GM12872 (cell line): Measurements from ENCODE around the gene FMN1.

Source experiments
- TF ChIP-seq, protein P1 (sequence below): IDR thresholded peaks from 3 replicates; pipeline ENCODE4 v1.5.1; 2011; ENCODE audit warnings: low read depth, mild to moderate bottlenecking, low read length, moderate library complexity; ENCODE audit not compliant: insufficient read depth

FMN1 gene

DNA sequence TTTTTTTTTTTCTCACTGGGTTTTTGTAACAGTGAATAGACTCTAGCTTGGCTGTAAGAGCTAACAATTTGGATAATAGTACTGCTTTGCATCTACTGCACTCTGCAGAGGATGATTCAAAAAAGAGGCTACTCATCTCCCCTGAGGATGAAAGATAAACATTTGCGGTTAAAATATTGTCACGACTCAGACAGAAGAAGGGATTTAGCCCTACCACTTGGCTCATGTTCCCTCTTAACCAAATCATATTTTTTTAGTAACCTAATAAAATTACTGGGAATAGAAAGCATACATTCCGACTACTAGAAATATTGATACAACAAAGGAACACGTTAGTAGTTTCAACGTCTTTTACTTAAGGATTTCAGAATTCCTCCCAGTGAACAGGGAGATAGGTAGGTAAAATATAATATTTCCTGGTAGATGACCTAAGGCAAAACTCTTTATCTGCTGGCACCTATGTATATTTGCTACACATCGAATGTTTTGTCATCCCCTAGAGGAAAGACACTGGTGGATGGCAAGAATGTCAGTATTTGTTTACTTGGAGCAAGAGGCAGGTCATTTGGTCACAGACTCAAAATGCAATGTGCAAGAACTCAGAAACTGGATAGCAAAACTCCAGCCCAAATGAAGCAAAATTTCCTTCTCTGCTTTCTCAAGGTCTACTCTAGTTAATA lies 365.9 kb downstream of the FMN1 start:
- TF ChIP-seq, protein P1, sequence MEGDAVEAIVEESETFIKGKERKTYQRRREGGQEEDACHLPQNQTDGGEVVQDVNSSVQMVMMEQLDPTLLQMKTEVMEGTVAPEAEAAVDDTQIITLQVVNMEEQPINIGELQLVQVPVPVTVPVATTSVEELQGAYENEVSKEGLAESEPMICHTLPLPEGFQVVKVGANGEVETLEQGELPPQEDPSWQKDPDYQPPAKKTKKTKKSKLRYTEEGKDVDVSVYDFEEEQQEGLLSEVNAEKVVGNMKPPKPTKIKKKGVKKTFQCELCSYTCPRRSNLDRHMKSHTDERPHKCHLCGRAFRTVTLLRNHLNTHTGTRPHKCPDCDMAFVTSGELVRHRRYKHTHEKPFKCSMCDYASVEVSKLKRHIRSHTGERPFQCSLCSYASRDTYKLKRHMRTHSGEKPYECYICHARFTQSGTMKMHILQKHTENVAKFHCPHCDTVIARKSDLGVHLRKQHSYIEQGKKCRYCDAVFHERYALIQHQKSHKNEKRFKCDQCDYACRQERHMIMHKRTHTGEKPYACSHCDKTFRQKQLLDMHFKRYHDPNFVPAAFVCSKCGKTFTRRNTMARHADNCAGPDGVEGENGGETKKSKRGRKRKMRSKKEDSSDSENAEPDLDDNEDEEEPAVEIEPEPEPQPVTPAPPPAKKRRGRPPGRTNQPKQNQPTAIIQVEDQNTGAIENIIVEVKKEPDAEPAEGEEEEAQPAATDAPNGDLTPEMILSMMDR, result no peak

DNA sequence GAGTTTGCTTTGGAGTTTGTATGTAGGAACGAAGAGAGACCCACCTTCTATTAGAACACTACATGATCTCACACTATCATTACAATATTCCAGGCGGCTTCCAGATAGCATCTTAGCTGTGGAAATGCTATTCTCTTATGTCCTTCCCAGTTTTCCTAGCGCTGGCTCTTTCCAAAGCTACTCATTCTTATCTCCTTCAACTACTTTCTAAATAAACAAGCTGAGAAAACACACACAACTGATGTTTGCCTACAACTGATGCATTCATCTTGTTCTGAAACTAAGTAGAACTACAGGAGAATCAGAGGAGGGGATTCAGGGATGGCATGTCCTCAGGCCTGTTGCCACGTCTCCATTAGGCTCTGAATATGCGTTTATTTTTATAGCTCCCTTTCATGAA lies 367.8 kb downstream of the FMN1 start:
- TF ChIP-seq, protein P1, result no peak

DNA sequence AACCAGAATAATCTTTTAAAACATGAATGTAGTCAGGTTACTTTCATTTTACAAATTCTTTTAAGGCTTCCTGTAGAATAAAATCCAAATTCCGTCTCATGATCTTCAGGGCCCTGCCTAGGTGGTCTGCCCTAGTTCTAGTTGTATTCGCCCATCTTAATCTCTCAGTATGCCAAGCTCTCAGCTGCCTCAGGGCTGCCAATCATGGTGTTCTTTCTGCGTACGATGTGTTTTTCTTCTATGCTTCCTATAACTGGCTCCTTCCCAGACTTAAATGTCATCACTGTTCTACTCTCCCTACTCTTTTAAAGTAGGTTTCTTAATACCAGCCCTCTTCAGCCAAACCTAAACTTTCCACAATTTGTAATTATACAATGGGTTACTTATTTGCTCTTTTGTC lies 369.3 kb downstream of the FMN1 start:
- TF ChIP-seq, protein P1, result no peak

DNA sequence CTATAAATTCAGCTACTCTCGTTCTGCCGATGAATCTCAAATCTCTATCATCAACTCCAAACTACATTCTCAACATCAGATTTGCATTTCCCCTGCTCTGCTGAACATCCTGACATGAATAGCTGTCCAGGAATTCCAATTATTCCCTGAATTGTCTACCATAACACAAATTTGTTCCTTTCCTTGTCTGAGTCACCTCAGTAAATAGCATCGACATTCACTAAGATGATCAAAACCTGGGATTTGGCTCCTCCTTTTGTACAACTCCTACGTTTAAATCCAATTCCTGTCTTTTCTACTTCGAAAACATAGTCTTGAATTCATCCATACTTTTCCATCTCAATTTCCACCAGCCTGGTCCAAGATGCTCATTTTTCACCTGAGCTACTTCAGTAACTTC lies 369.7 kb downstream of the FMN1 start:
- TF ChIP-seq, protein P1, result no peak

DNA sequence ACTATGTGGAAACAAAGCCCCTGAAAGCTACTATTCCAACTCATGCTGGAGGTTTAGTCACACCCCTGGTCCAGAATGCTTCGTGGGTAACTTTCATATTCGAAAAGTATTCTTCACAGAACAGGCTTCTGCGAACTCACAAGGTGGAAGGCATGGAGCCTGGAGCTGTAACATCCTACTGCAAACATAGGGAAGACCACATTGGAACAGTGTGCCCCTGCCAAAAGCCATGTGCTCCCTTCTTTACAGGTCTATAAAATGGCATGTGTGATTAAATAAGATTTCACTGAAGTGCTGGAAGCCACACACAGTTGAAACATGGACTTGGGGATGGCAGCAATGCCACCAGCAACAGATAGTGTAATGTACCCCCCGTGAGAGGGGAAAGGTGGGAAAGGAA lies 370.8 kb downstream of the FMN1 start:
- TF ChIP-seq, protein P1, result no peak

DNA sequence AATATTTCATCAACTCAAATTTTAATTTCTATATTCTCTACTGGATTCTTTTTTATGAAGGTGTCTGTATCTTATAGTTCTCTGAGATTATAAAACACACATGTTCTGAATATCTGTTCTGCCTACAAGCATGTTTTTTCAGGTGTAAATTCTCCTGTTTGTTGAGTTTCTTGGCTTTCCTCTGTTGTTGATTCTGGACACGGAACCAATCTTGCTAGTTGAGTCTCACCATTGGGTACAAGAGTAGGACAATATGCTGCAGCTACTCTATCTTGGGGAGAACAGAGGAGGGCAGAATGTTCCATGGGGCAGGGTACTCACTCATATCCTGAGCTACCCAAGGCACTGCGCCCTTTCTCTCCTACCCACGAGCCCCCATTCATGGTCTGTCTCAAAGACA lies 371.8 kb downstream of the FMN1 start:
- TF ChIP-seq, protein P1, result no peak

DNA sequence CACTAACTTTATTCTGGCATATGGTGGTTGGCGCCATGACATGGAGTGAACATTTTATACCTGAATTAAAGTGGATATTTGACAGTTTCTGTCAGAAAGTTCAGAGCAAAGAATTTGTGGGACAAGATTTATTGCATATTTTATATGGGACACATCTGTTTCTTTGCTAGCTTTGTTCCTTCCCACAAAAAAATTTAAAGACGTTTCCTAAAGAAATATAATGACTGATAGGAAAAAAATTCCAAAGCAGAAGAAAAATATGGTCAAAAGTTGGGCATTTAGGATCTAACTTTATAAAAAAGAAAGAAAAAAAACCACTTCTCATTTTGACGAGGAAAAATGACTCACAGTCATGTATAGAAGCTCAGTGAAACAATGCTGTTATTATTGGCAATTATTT lies 375.1 kb downstream of the FMN1 start:
- TF ChIP-seq, protein P1, result no peak
